GM15510 (cell line): ENCODE measurements around the gene RMP24.

Experiments
- POLR2A ChIP-seq: IDR thresholded peaks from 3 replicates; pipeline ENCODE4 v1.6.1; 2011; ENCODE audit warnings: borderline replicate concordance; ENCODE audit not compliant: insufficient read length; ENCODE audit errors: extremely low read depth

The RMP24 gene

DNA sequence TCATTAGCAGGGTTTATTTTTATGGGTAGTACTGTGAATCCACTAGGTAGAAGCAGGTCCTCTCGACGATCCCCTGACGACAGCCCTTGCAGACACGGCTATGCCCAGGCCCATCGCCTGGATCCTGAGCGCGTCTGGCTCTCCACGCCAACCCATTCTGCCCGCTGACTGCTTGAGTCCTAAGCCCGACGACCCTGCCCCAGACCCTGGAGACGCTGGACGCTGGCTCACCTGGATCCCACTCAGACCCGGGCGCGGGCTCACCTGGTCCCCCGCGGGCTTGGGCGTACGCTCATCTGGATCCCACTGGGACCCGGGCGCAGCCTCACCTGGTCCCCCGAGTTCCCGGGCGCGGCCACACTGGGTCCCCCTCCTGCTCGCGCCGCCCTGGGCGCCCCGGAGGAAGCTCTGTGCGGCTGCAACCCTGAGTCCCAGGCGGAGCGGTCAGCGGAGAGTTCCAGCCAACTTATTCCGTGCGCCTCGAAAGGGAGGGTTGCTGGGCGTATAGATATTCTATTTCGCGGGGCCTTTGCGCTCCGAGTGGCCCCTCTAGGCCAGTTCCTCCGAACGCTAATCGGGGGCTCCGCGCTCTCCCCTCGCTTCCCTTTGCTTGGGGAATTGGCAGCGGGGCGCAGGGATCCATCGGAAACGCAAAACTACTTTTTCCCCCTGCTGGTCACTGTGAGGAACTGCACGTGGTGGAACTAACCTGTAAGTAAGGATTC is 22.4 kb upstream of the RMP24 start:
- TF ChIP-seq POLR2A = no peak

DNA sequence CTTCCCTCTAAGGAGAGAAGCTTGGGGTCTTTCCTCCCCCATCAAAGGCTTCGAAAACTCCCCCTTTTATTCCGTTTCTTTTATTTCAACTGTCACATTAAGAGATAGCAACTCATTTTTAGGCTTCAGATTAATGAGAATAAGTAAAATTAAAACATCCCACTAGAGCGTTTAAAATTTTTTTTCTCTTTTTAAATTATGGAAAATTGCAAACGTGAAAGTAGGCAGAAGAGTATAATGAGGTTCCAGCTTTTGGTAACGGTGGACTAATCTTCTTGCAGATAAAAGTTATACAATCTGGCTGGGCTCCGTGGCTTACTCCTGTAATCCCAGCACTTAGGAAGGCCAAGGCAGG is 21.9 kb upstream of the RMP24 start:
- TF ChIP-seq POLR2A = no peak

DNA sequence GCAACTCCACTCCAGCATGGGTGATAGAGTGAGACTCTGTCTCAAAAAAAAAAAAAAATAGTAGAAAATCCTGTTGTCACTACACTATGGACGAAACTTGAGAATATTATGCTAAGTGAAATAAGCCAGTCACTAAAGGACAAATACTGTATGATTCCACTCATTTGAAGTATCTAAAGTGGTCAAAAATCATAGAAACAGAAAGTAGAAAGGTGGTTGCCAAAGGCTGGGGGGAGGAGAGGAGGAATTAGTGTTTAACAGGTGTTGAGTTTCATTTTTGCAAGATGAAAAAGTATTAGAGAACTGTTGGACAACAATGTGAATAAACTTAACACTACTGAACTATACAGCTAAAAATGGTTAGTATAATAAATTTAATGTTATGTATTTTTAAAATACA is 18.8 kb upstream of the RMP24 start:
- TF ChIP-seq POLR2A = no peak

DNA sequence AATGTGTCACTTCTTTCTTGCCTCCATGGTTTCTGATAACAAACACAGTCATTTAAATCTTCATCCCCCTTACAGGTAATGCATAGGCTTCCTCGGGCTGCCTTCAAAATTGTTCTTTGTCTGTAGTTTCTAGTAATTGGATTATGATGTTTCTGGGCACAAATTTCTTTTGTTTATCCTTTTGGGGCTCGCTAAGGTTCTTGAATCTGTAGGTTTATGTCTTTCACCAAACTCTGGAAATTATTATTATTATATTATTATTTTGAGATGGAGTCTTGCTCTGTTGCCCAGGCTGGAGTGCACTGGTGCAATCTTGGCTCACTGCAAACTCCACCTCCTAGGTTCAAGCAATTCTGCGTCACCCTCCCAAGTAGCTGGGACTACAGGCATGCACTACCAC is 16.3 kb upstream of the RMP24 start:
- TF ChIP-seq POLR2A = no peak

DNA sequence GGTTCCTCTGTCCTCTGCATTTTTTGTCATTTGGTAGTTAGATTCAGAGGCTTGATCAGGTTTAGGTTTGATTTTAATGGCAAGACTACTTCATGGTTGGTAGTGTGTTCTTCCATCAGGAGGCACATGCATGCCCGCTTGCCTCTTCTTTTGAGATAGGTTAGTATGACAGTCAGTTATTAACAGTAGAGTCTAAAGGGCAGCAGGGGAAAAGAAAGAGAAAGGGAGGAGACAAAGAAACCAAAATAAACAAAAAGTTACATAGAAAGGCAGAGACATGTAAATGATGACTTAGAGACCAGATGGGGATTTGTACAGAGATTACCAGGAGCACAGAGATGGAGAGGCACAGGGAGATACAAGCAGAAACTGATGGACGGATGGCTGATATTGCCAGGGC is 10.2 kb upstream of the RMP24 start:
- no peak for TF ChIP-seq POLR2A

DNA sequence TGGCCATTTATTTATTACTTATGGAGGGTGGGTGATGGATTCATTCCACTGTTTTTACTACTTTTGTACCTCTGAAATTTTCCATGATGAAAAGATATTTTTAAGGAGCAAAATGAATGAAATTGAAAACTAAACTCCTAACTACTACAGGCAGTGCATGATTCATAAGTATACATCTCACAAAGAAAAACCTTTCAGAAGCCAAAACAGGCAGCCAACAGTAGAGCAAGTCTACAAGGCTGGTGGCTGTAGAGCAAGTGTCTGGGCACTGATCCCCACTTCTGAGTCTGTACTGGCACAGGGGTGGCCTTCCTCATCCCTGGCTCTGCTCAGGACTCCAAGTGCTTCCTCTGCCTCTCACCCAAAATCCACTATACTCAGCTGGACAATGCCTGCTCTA is 8.2 kb upstream of the RMP24 start:
- TF ChIP-seq POLR2A = no peak

DNA sequence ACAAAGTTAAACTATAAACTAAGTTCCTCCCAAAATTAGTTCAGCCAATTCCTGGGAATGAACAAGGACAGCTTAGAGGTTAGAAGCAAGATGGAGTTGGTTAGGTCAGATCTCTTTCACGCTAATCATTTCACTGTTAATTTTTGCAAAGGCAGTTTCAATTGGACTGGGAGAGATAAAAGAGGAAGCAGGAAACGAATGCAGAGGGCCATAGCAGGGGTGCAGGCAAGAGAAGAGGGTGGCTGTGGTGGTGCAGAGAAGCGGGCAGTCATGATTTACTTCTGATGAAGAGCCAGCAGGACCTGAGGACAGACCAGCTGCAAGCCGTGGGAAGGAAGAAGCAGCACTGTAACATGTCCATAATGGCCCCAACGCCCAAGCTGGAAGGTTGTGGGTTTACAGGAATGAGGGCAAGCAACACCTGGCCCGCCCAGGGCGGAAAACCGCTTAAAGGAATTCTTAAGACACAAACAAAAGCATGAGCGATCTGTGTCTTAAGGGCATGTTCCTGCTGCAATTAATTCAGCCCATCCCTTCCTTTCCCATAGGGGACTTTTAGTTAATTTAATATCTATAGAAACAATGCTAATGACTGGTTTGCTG is 4.1 kb upstream of the RMP24 start:
- TF ChIP-seq POLR2A = no peak

DNA sequence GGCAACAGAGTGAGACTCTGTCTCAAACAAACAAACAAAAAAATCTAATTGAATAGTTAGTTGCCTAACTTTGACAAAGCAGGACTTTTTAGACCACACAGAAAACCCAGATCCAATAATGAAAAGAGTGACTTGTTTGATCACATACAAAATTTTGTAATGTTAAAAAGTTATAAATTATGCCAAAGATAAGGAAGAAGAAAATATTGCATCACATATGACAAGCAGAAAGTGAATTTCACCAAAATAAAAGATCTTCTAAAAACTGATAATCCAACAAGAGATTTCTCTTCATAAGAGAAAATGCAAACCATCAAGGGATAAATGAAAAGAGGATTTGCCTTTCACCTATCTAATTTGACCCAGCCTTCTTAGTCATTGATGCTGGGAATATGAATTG is 2.8 kb upstream of the RMP24 start:
- TF ChIP-seq POLR2A = no peak

DNA sequence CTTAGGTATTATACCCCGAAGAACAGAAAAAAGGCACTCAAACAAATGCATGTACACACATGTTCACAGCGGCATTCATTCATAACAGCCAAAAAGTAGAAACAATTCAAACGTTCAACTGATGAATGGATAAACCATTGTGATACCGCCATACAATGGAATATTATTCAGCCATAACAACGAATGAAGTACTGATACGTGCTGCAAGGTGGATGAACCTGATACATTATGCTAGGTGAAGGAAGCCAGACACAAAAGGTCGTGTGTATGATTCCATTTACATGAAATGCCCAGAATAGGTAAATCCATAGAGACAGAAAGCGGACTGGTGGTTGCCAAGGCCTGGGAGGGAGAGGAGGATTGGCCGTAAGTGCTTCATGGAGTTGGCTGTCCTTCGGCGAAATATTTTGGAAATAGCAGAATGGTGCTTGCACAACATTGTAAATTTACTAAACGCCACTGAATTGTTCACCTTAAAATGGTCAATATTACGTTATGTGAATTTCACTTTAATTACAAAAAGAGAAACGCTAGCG is 750 bp upstream of the RMP24 start:
- TF ChIP-seq POLR2A = no peak

DNA sequence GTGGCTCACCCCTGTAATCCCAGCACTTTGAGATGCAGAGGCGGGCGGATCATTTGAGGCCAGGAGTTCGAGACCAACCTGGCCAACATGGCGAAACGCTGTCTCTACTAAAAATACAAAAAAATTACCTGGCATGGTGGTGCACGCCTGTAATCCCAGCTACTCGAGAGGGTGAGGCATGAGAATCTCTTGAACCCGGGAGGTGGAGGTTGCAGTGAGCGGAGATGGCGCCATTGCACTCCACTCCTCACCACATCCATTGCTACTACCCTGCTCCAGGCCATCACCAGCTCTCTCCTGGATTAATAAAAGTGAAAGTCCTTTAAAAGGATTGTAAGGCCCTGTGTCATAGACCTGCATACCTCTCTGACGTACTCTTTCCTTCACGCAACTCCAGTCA is 1.2 kb downstream of the RMP24 start:
- TF ChIP-seq POLR2A = no peak

DNA sequence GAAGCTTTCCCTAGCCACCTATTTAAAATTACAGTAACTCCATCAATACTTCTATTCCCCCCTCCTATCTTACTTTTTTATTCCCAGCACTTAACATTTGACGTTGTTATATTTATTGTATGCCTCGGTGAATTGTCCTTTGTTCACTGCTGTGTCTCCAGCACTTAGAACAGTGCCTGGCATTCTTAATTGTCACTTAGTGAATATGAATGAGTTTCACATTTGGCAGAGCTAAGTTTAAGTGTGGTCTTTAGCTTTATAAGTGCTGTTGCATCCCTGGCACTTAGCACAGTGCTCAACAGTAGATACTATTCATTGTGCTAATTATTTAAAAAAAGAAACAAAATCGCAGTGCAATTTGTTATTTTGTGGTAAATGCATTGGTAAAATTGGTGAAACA is 1.7 kb downstream of the RMP24 start:
- TF ChIP-seq POLR2A = no peak

DNA sequence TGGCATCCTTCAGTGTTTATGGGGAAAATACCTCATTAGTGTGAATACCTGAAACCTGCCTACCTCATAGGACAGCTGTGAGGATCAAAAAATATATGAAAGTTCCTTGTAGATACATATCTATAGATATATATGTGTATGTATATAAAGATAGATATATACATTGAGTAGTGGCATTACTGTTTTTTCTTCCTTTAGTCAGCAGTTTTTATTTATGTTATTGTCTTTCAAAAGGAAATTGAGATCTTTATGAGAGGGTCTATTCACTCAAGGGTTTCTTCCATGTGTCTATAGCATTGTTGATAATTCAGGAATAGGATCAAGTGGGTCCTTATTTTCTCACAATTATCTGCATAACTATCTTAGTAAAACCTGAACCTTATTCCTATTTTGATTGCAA is 6.6 kb downstream of the RMP24 start:
- TF ChIP-seq POLR2A = no peak

DNA sequence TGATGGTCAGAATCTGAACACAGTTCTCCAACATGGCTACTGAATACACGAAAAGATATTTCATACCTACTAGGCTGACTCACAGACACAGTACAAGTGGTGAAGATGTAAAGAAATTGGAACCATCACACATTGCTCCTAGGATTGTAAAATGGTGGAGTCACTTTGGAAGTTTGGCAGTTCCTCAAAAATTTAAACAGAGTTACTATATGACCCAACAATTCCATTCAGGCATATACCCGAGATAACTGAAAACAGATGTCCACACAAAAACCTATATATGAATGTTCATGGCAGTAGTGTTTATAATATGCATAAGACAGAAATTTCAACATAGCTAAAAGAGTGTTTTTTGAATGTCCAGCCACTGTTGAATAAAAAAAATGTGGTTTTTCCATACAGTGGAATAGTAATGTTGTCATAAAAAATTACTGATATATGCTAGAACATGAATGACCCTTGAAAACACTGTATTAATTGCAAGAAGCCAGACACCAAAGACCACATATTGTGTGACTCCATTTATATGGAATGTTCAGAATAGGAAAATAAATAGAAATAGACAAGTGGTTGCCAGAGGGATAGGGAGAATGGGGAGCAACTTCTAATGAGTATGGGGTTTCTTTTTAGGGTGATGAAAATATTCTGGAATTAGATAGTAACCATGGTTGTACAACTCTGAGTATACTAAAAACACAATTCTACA is 10.1 kb downstream of the RMP24 start:
- no peak for TF ChIP-seq POLR2A

DNA sequence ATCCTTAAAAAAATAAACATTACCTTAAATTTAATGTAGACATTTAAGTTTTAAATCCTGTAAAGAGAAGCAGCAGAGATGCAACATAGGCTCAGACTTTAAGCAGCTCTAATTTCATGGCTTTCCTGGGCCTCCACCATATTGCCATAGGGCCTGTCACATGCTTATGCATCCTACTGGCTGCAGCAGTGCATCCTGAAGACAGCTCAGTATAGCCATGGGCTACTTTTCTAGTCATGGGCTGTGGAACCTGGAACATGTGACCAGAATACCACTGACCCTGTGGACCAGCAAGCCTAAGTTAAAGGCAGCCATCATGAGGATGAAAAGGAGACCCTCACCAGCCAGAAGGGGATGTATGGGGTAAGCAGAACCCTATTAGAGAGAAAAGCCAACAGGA is 10.7 kb downstream of the RMP24 start:
- no peak for TF ChIP-seq POLR2A

DNA sequence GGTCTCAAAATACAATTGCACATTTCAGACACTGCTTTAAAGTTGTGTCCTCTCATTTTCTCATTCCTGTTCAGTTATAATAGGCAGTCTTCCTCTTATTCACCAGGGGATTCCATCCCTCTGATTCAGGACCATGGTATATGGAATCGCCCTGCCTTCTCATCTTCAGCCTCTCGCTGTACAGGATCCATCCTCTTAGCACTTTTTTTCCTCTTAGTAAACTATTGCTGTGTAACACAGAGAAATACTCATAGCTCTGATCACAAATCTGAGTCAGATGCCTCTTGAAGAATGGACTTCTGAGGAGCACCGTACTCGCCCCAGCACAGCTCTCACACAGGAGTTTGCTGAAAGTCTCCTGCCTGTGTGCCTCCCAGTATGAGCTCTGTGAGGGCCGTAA is 11.3 kb downstream of the RMP24 start:
- no peak for TF ChIP-seq POLR2A

DNA sequence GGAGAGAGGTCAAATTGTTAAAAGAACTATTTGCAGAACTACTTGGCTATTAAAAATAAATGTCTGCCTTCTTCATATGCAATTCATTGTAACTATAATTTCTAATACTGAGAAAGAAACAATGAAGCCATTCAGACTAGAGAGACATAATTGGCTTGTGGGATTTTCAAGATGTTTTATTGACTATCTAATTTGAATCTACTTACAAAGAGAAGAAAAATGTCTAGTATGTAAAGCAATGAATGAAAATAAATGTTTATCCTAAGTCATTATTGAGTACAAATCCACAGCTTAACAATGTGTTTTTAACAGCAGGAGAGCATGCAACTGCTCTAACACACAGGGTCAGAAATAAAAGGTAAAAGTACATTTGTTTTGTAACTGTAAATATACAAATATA is 19.2 kb downstream of the RMP24 start:
- TF ChIP-seq POLR2A = no peak
